Dedifferentiated amniotic fluid mesenchymal stem cell (primary cell): Measurements from ENCODE around the gene LTBP2.

Experiments used
- DNase-seq: peaks from one replicate; pipeline ENCODE4 v3.0.0-alpha.2; 2016; ENCODE audit errors: extremely low spot score

LTBP2 gene

DNA sequence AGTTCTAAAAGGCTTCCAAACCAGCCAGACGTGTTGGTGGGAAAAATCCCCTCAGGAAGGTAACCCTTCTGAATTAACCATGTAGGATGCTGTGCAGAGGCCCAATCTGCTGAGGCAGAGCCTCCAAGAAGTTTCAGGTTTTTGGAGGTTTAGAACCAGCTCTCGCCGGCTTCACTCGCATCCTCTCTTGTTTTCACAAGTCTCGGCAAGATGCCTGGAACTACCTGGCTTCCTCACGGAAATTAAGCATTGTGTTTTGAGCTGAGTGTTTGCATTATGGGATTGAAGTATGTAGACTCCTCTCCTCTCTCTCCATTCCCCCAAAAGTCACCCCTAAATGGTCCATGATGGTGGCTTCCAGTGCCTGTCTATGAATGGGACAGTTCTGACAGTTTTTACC lies 20.6 kb downstream of the LTBP2 start:
- DNase-seq: no peak

DNA sequence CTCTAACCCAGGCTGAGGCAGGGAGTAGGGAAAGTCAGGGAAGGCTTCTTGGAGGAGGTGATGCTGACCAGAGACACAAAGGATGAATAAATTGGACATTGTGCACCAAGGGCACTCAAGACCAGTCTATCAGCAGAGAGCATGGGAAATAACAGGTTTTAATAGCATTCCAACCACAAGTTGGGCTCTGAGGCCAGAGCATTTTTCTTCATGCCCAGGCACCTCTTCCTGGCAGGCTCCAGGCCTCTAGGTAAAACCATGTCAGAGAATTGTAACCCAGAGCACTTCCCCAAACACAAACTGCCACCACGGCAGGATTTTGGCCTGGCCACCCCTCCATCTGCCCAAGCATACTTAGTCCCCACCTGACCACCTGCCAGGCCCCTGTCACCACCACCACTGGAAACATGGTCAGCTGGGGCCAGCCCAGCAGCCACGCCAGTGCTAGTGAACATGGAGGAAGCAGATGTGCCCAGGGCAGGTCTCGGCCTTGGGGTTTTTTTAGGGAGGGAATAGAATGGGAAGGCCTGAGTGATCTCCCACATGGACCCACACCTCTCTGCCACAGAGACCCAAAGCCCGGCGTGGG lies 22.7 kb downstream of the LTBP2 start:
- no peak for DNase-seq

DNA sequence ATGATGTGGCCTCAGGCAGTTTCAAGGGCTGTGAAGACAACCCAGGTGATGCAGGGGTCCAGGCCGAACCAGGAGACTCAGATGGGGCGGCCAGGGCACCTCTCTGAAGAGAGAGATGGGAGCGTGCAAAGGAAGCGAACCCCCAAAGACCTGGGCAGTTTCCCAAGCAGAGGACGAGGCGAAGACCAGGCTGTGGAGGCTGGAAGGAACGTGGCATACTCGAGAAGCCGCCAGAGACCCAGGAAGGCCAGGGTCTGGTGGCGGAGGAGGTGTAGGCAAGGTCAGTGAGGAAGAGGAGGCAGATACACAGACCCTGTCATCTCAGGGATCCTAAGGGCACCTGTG lies 24.7 kb downstream of the LTBP2 start:
- no peak for DNase-seq

- DNase-seq: no peak
These were observed 25.2 kb downstream of the LTBP2 start for GRCh38 chr14:74586681-74587362.

GRCh38 chr14:74585406-74586335 lies 26.4 kb downstream of the LTBP2 start:
- DNase-seq: no peak

DNA sequence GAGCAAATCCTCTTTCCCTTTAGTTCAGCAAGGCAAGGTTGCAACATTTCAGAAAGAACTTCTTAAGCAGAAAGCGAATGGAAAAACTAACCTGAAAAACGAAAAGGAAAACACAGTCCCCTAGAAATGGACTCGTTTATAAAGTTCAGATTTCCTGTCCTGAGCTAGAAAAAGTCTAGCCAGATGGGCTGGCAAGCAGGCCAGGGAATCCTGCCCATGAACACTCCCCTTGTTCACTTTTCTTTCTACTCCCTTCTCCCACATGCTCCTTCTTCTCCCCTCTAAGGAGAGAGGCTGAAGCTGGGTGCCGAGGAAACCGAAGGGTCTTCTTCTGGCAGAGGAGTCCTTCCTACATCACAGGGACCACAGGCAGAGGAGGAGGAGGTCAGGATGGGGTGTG lies 27.1 kb downstream of the LTBP2 start:
- DNase-seq: no peak

GRCh38 chr14:74583689-74584434 lies 28.2 kb downstream of the LTBP2 start:
- DNase-seq: no peak

GRCh38 chr14:74582910-74583581 lies 29.0 kb downstream of the LTBP2 start:
- peak; percentile 42 for DNase-seq

DNA sequence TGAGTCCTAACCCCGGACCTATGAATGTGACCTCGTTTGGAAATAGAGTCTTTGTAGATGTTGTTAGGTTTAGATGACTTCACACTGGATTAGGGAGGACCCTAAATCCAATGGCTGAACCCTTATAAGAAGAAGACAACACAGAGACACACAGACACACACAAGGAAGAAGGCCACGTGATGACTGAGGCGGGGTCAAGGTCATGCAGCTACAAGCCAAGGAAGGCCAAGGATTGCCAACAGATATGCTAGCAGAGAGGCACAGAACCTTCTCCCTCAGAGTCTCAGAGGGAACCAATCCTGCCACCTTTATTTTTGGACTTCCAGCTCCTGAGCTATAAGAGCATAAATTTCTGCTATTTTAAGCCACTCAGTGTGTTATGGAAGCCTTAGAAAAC lies 31.8 kb downstream of the LTBP2 start:
- DNase-seq: no peak

GRCh38 chr14:74579447-74580274 lies 32.4 kb downstream of the LTBP2 start:
- DNase-seq: peak; percentile 36

DNA sequence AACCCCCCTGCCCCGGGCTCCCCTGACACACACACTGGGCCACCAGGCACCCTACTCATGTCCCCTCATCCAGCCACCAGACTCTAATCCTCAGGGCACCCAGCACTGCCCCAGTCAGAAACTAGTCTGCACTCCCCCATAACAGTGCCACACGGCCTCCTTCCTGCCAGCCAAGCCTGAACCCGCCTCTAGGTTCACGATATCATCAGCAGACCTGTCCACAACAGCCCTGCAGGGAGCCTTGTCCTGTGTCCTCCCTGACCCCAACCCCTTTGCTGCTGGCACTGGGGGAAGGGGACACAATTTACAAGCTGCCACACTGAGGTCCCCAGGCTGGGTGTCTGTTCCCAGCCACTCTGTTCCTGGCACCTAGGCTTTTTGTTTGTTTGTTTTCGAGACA lies 33.6 kb downstream of the LTBP2 start:
- DNase-seq: no peak

- DNase-seq: no peak
These were observed 34.1 kb downstream of the LTBP2 start for GRCh38 chr14:74577948-74578275.

DNA sequence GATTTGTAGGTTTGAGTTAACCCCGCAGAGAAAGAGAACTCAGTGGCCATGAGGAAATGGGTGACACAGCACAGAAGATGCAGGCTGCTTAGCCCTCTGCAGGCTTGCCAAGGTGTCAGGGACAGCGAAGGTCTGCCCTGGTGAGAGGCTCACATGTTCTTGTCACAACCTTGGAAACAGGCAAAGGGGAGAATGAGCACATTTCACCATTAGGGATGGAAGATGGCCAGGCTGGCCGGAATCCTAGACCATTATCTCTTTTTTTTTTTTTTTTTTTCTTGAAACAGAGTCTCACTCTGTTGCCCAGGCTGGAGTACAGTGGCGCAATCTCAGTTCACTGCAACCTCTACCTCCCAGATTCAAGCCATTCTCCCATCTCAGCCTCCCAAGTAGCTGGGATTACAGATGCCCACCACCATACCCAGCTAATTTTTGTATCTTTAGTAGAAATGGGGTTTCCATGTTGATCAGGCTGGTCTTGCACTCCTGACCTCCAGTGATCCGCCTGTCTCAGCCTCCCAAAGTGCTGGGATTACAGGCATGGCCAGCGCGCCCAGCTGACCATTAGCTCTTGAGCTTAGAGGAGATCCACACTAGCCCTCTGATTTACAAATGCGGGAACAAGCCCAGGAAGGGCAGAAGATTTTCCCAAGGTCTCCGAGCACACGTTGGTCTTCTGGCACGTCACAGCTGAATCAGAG lies 34.6 kb downstream of the LTBP2 start:
- DNase-seq: no peak

DNA sequence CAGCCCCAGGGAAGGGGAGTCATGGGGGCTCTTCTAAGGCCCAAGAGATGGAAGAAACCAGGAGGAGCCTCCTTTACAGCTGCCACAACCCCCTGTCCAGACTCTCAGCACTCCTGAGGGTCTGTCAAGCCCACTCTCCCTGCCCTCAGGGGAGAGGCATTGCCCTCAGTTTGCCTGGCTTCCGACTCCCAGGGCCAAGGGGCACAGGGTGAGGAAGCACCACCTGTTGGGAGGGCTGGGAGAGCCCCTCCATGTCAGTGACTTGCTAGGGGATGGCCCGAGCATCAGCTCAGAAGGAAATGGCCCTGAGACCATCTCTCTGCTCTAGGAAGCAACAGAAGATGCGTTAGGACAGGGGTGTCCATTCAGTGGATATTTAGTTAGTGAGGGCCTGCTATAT lies 36.1 kb downstream of the LTBP2 start:
- DNase-seq: no peak

GRCh38 chr14:74575507-74575906 lies 36.5 kb downstream of the LTBP2 start:
- no peak for DNase-seq

GRCh38 chr14:74574706-74575105 lies 37.3 kb downstream of the LTBP2 start:
- DNase-seq: no peak

- no peak for DNase-seq
These were observed 38.0 kb downstream of the LTBP2 start for GRCh38 chr14:74574090-74574433.

GRCh38 chr14:74573421-74574089 lies 38.5 kb downstream of the LTBP2 start:
- DNase-seq: no peak

- peak; percentile 79 for DNase-seq
These were observed 39.2 kb downstream of the LTBP2 start for GRCh38 chr14:74572726-74573301.
